ENCODE measurements around the gene MPV17L2.

DNA sequence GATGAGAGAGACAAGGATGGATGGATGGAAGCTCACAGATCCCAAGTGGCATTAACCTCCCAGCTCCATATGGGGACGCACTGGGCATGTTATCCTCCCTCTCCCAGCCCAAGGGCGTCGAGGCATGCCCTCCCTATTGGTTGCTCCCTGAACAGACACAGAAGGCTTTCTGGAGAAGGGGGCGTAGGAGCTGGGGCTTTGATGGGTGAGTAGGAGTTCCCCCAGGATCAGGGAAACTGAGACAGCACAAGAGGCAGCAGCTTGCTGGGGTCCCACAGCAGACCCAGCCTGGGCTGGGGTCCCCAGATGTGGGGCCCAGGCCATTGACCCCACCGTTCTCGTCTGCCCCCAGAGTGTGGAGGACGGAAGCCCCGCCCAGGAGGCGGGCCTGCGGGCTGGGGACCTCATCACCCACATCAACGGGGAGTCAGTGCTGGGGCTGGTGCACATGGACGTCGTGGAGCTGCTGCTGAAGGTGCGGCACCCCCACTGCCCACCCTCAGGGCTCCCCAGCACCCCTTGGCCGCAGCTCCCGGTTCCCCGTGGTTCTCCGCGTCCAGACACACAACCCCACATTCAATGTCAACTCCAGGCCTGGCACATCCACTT, 47.5 kb upstream of the MPV17L2 start:
- TF ChIP-seq, protein P1, sequence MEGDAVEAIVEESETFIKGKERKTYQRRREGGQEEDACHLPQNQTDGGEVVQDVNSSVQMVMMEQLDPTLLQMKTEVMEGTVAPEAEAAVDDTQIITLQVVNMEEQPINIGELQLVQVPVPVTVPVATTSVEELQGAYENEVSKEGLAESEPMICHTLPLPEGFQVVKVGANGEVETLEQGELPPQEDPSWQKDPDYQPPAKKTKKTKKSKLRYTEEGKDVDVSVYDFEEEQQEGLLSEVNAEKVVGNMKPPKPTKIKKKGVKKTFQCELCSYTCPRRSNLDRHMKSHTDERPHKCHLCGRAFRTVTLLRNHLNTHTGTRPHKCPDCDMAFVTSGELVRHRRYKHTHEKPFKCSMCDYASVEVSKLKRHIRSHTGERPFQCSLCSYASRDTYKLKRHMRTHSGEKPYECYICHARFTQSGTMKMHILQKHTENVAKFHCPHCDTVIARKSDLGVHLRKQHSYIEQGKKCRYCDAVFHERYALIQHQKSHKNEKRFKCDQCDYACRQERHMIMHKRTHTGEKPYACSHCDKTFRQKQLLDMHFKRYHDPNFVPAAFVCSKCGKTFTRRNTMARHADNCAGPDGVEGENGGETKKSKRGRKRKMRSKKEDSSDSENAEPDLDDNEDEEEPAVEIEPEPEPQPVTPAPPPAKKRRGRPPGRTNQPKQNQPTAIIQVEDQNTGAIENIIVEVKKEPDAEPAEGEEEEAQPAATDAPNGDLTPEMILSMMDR (IDR thresholded peaks at IDR 0.05) = no peak
- no peak for TF ChIP-seq POLR2A (IDR thresholded peaks at IDR 0.05)

Data from adrenal gland (tissue), 5 donors.